Motor neuron (in vitro differentiated cells): ENCODE results near the gene CASP7. TPM values are rescaled to one million over a fixed set of nuclear protein-coding genes. Genes with fewer than 3 reads are reported as not detected.

Source experiments
- ATAC-seq, 8 experiments: fragments of 200-7000 bp; cut with Tn5 transposase; replicated peaks in 6 of 8; 2 replicates each; pipeline ENCODE4 v1.8.0; 2021; ENCODE audit warnings: mild to moderate bottlenecking in 8 of 8, moderate library complexity in 8 of 8
- H3K27ac ChIP-seq, 2 donors: fragments of 250-450 bp; sonication (Bioruptor Pico); 2 replicates each; pipeline ENCODE4 v1.9.0; 2021; ENCODE audit warnings: antibody characterized with exemption in 2 of 2, mild to moderate bottlenecking in 2 of 2, moderate library complexity in 1 of 2
- H3K4me1 ChIP-seq, 2 donors: fragments of 250-450 bp; sonication (Bioruptor Pico); replicated peaks in 1 of 2; 2 replicates each; pipeline ENCODE4 v1.6.1; 2021; ENCODE audit warnings: antibody characterized with exemption in 2 of 2, mild to moderate bottlenecking in 2 of 2, moderate library complexity in 1 of 2
- H3K4me3 ChIP-seq, 5 donors: fragments of 250-450 bp; sonication (Bioruptor Pico); 2 replicates each; pipeline ENCODE4 v1.9.0; 2021; ENCODE audit warnings: antibody characterized with exemption in 5 of 5, mild to moderate bottlenecking in 5 of 5, moderate library complexity in 4 of 5
- WGBS, 10 experiments: fragments of 450-650 bp; shearing (Covaris generic); methylation state at CpG; one replicate each; pipeline ENCODE4 v1.0.0; 2022; 5-methylcytosine and 5-hydroxymethylcytosine counted together
- in situ Hi-C, 9 experiments: fragments of 400-800 bp; cut with MboI; loops; one replicate each; pipeline ENCODE4 v1.15.0; 2021; ENCODE audit warnings: low sequenced_read_pairs in 9 of 9, low pct_unique_long_range_greater_than_20kb in 2 of 9; ENCODE audit not compliant: unreplicated experiment in 9 of 9
- total RNA-seq, 8 experiments: library from RNA; unstranded; fragments of 300-600 nt; gene quantifications; 2 replicates each; pipeline versions ENCODE4 v1.2.3 to v1.2.4, GENCODE V29; 2022

Gene CASP7
- total RNA-seq, 8 experiments from 2014 or later = 3.5 to 22.4 (median 12.7) TPM

GRCh38 chr10:113705344-113705652, 25.6 kb downstream of the CASP7 start:
- in situ Hi-C loops = loop anchor here in 6 of 9 experiments (10.0 to 25.0 kb wide), 2 partner anchors 400 to 407 kb away; no protein-coding TSS in a partner anchor
- peak in 3 of 8 experiments; percentile 5 to 22 (median 21) for ATAC-seq
- H3K27ac ChIP-seq = no peak overlapping the region

DNA sequence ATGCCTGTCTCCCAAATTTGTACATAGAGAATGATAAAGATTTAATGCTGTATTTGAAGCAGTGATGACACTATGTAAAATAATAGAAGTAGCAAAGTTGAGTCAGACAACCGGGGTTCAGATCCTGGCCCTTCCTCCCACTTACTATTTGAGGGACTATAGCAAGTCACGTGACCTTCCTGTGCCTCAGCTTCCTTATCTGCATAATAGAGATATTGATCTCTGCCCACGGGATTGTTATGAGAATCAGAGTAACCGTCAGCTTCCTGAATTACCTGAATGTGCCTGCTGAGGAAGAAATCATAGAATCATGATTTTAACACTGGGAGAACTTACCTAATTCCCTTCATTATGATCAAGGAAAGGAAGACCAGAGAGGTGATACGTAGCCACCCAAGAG, 26.9 kb downstream of the CASP7 start:
- 29 to 100% (median 90%) methylated on average over 1 to 4 of the region's 5 CpGs; no CpG with 5 or more reads in 1 of the 10 experiments for WGBS, 10 experiments
- ATAC-seq = no peak
- in situ Hi-C loops = loop anchor here in 6 of 9 experiments (10.0 to 25.0 kb wide), 2 partner anchors 398 to 406 kb away; no protein-coding TSS in a partner anchor
- Histone ChIP-seq H3K27ac (no peak overlapping the region), H3K4me3 (no peak overlapping the region), H3K4me1 (peaks cover 24 to 32% of the 10 kb centered on the region in 2 donors)

More at GRCh38 chr10:113705344-113705652, 25.6 kb downstream of the CASP7 start:
- H3K4me1 ChIP-seq = peaks cover 14 to 19% of the 10 kb centered on the region in 2 donors
- H3K4me3 ChIP-seq = no peak overlapping the region

DNA sequence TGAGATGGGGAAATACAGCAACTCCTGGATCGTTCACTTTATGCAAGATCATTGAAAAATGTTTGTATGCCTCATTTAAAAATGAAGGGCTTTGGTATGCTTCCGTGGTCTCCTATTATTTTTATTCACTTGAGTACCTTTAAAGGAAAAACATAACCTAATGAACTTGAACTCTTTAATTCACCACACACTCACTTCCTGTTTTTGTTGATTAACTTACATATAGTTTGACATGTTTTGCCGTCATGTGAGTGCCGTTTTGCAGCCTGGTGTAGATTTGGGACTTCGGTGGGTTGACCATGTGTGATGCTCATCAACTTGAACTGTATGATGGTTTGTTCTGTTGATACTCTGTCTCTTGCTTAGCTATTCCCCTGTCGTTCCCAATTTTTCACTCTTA, 28.9 kb downstream of the CASP7 start:
- 76 to 100% (median 86%) methylated on average over 2 to 6 of the region's 6 CpGs; no CpG with 5 or more reads in 1 of the 10 experiments for WGBS, 10 experiments

DNA sequence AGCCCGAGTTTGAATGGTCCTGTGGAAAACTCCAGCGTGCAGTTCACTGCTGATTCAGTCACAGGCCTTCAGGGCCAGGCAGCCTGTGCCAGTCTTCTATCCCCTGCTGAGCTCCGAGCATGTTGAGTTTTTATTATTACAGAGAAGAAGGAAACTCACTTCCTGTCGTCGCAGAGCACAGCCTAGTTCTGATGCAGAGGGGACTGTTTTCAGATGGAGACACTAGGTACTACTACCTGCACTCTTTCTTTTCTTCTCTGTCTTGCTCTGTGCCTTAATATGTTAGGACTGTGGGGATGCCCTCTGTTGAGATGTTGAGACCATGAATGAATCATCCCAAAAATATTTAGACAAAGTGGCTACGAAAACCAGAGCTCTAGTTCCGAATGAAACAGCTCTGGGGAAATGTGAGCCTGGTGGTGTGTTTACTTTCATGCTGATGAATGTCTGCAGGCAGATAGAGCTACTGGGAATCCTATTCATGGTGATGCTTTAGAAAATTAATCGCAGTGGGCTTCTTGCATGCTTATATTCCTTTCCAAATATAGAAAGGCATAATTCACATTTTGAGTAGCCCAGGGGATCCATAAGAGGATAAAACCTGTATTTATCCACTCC, 29.6 kb downstream of the CASP7 start:
- ATAC-seq = peak in 7 of 8 experiments; percentile 31 to 89 (median 54)
- WGBS, 10 experiments = 8 to 55% (median 34%) methylated on average over 1 to 8 of the region's 8 CpGs; no CpG with 5 or more reads in 2 of the 10 experiments
- in situ Hi-C loops = loop anchor here in 6 of 9 experiments (10.0 to 25.0 kb wide), 2 partner anchors 395 to 403 kb away; no protein-coding TSS in a partner anchor
- peaks cover 27 to 38% of the 10 kb centered on the region in 2 donors for H3K4me1 ChIP-seq
- H3K4me3 ChIP-seq = no peak overlapping the region
- H3K27ac ChIP-seq = peak overlapping the region in 1 of 2 donors; percentile 6

More for the DNA sequence above, 28.9 kb downstream of the CASP7 start:
- H3K4me1 ChIP-seq = peaks cover 27 to 38% of the 10 kb centered on the region in 2 donors
- no peak for ATAC-seq
- H3K4me3 ChIP-seq = no peak overlapping the region
- no peak overlapping the region for H3K27ac ChIP-seq
- in situ Hi-C loops = loop anchor here in 6 of 9 experiments (10.0 to 25.0 kb wide), 2 partner anchors 396 to 404 kb away; no protein-coding TSS in a partner anchor

DNA sequence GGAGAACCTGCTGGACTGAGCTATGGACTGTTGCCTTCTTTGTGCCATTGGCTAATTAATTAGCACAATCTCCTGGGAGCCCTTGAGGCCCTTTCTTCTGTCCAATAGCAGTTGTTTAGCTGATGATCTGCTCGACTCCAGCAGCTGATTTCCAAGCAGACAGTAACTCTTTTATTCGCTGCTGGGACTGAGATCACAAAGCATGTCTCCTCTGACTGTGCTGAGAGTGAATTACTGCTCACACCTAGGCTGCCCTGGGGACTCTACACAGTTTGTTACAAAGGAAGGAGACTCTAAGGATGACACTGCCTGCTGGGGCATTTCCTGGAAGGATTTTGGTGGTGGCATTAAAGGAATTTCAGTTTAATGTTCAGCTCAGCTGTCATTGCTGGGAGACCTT, 31.4 kb downstream of the CASP7 start:
- H3K4me1 ChIP-seq = peaks cover 27 to 38% of the 10 kb centered on the region in 2 donors
- in situ Hi-C loops = loop anchor here in 4 of 9 experiments (25.0 kb wide), 1 partner anchor 401 kb away; no protein-coding TSS in a partner anchor
- WGBS, 10 experiments = 0 to 60% (median 20%) methylated on average over 1 to 2 of the region's 2 CpGs; no CpG with 5 or more reads in 5 of the 10 experiments
- H3K4me3 ChIP-seq = no peak overlapping the region
- ATAC-seq = peak in 6 of 8 experiments; percentile 24 to 88 (median 86)
- H3K27ac ChIP-seq = peak overlapping the region in 1 of 2 donors; percentile 19

DNA sequence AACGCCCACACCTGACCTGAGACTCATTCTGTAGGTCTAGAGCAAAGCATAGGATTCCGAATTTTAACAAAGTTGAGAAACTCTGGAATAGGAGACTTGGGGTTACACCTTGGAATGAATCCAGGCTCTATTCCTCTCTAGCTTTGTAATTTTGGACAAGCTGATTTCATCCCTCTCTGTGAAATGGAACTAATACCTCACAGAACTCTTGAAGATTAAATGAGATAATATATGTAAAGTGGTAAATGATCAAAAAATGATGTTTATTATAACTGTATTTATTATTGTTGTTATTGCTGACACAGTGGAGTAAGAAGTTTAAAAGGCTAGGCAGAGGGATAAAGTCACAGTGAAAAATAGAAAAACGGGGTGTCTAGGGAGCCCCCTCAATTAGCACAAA, 32.3 kb downstream of the CASP7 start:
- in situ Hi-C loops = loop anchor here in 4 of 9 experiments (25.0 kb wide), 1 partner anchor 400 kb away; no protein-coding TSS in a partner anchor
- Histone ChIP-seq H3K4me3 (no peak overlapping the region), H3K4me1 (peaks cover 27 to 38% of the 10 kb centered on the region in 2 donors), H3K27ac (no peak overlapping the region)
- ATAC-seq = no peak
- 90 to 100% (median 100%) methylated on average over 1 to 3 of the region's 3 CpGs; no CpG with 5 or more reads in 2 of the 10 experiments for WGBS, 10 experiments

GRCh38 chr10:113712755-113713639, 33.3 kb downstream of the CASP7 start:
- ATAC-seq = no peak
- in situ Hi-C loops = loop anchor here in 4 of 9 experiments (25.0 kb wide), 1 partner anchor 399 kb away; no protein-coding TSS in a partner anchor
- H3K4me1 ChIP-seq = peaks cover 27 to 38% of the 10 kb centered on the region in 2 donors
- 74 to 100% (median 90%) methylated on average over 1 to 8 of the region's 8 CpGs for WGBS, 10 experiments
- H3K4me3 ChIP-seq = no peak overlapping the region
- no peak overlapping the region for H3K27ac ChIP-seq

GRCh38 chr10:113713640-113713982, 33.9 kb downstream of the CASP7 start:
- ATAC-seq = no peak
- peaks cover 27 to 36% of the 10 kb centered on the region in 2 donors for H3K4me1 ChIP-seq
- no peak overlapping the region for H3K27ac ChIP-seq
- H3K4me3 ChIP-seq = no peak overlapping the region
- in situ Hi-C loops = loop anchor here in 4 of 9 experiments (25.0 kb wide), 1 partner anchor 399 kb away; no protein-coding TSS in a partner anchor
- 33 to 100% (median 86%) methylated on average over 1 to 2 of the region's 2 CpGs; no CpG with 5 or more reads in 3 of the 10 experiments for WGBS, 10 experiments

DNA sequence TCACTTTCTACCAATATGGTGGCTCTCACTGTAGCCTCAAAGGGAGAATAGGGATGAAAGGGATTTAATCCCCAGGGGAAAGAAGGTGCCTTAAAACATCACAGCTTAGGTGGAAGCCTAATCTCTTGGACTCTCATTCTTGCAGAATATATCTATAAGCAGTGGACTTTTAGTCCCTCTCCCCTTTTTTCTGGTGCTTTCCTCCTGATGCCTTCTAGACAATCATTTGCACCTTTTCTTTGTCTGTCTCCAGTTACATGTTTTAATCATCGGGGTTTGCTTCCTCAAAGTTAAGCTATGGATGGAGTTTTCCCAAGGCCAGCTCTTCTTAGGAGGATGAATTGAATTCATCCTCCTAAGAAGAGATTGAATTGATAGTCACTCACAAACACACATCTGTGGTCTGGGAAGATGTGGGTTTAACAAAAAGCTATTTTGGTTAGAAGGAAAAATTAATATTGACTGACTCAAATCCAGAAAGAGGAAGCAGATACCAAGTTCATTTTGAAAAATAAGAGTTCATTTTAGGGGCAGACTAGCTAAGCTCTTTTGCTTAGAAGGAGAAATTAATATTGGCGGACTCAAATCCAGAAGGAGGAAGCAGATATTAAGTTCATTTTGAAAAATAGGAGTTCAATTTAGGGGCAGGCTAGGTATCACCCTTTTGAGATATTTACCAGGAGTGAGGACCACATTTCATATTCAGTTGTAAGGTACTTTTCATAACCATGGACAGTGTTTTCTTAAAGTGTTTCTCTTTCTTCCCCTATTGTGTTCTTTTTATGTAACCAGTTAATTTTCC, 36.6 kb downstream of the CASP7 start:
- in situ Hi-C loops = loop anchor here in 4 of 9 experiments (25.0 kb wide), 1 partner anchor 396 kb away; no protein-coding TSS in a partner anchor
- no peak for ATAC-seq
- 50 to 100% (median 91%) methylated on average over 1 to 2 of the region's 2 CpGs; no CpG with 5 or more reads in 2 of the 10 experiments for WGBS, 10 experiments

DNA sequence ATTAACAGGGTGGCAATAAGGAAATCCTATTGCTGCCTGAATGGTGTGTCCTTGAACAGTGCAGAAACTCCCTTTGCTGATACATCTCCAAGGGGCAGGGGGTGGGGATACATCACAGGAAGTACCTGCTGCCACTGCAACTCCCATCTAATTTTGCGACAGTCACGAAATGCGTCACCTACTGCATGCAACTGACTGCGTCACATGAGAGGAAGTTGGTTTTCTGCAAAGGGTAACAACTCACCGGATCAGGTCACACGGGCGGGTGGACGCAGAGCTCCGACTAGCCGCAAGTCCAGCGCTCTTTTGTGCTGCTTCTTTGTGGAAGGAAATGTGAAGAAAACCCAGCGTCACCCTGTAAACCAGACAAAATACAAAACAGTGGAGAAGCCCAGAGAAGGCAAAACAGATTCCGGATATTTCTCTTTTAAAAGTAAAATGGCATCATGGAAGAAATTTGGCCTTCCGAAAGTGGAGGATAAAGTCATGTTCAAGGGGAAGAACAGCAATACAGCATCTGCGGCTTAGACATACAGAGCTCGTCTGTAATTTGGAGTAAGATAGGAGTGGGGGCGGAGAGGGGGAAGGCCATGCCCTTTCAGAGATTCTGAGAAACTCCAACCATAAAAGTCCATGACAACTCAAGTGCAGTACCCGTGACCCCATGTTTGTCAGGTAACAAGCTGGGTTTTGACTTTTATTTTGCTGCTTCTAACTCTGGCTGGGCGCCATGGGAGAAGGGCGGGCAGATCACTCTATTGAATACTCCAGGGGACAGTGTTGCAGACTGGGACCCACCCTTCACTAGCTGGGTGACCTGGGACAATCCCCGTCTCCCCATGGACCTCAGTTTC, 39.5 kb downstream of the CASP7 start:
- Histone ChIP-seq H3K4me3 (no peak overlapping the region), H3K4me1 (no peaks in the 10 kb centered on the region), H3K27ac (no peak overlapping the region)
- no peak for ATAC-seq
- WGBS, 10 experiments = 87 to 98% (median 95%) methylated on average over 3 to 18 of the region's 21 CpGs; no CpG with 5 or more reads in 2 of the 10 experiments
- in situ Hi-C loops = loop anchor here in 4 of 9 experiments (25.0 kb wide), 1 partner anchor 393 kb away; no protein-coding TSS in a partner anchor

More for the DNA sequence above, 36.6 kb downstream of the CASP7 start:
- peaks cover 6 to 9% of the 10 kb centered on the region in 2 donors for H3K4me1 ChIP-seq
- no peak overlapping the region for H3K27ac ChIP-seq
- no peak overlapping the region for H3K4me3 ChIP-seq

DNA sequence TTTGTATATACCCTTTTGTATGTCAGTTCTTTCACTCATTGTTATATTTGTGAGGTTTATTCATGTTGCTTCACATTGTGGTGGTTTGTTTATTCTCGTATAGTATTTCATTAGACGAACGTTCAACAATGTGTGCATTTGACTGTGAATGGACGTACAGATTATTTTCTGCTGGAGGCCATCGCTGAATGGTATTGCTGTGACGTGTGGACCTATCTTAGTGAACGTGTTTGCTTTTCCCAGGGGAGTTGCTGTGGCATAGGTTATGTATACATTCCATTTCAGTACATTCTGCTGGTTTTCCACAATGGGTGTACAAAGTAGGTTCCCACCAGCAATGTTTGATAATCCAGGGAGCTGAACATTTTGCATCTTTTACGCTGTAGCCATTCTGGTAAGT, 40.7 kb downstream of the CASP7 start:
- ATAC-seq = peak in 2 of 8 experiments; percentile 57 to 92
- Histone ChIP-seq H3K4me1 (no peaks in the 10 kb centered on the region), H3K27ac (no peak overlapping the region), H3K4me3 (no peak overlapping the region)
- in situ Hi-C loops = loop anchor here in 4 of 9 experiments (25.0 kb wide), 1 partner anchor 392 kb away; no protein-coding TSS in a partner anchor
- WGBS, 10 experiments = 52 to 100% (median 89%) methylated on average over 1 to 8 of the region's 8 CpGs
